GM12878 (cell line): ENCODE measurements around the gene KIAA0319L. TPM values are rescaled to one million over a fixed set of nuclear protein-coding genes. Genes with fewer than 3 reads are reported as not detected.
A peak's percentile ranks its signal among the peaks of the same experiment; 100 is the strongest.

ENCODE experiments used
- ATAC-seq: fragments of 200-7000 bp; cut with Tn5 transposase; 3 replicates; pipeline ENCODE4 v1.9.1; 2020; ENCODE audit warnings: mild to moderate bottlenecking, moderate library complexity
- BruUV-seq: library from RNA; stranded (reverse); fragments of 400-500 nt; replicated peaks from 2 replicates; lab custom pipeline; 2021; lab: Mats Ljungman, UMichigan
- CTCF ChIA-PET: fragments of 300-600 bp; sonication (Branson Sonifier 250); formaldehyde crosslinking; extraction: SDS; loops from one replicate; lab custom pipeline; 2021; ENCODE audit warnings: inconsistent platforms; lab: Yijun Ruan, JAX
- POLR2A ChIA-PET: fragments of 350-600 bp; formaldehyde crosslinking; extraction: SDS; loops from one replicate; lab custom pipeline; 2021; ENCODE audit warnings: inconsistent platforms; lab: Charles Lee
- RAD21 ChIA-PET: fragments of 300-600 bp; sonication (Branson Sonifier 250); formaldehyde crosslinking; loops from one replicate; lab custom pipeline; 2023; ENCODE audit warnings: antibody characterized with exemption; ENCODE audit not compliant: unreplicated experiment; lab: Charles Lee
- SMC1A ChIA-PET: fragments of 300-600 bp; sonication (Branson Sonifier 250); formaldehyde crosslinking; loops from one replicate; lab custom pipeline; 2023; ENCODE audit not compliant: unreplicated experiment, uncharacterized antibody; lab: Charles Lee
- DNase-seq: peaks from one replicate; pipeline ENCODE4 v3.0.0-alpha.2; 2011; ENCODE audit warnings: low read depth, low spot score
- FAIRE-seq: peaks from 3 replicates; lab custom pipeline; 2011; peaks lifted over from hg19 to GRCh38; lab: Jason Lieb, UNC
- H2AFZ ChIP-seq: 2 replicates; pipeline ENCODE4 v1.6.0; 2011; ENCODE audit warnings: low read depth, low read length, control low read depth; ENCODE audit not compliant: control insufficient read depth
- H3K27ac ChIP-seq: 2 replicates; pipeline ENCODE4 v1.5.1; 2011; ENCODE audit warnings: control low read depth; ENCODE audit not compliant: control insufficient read depth, insufficient read depth
- H3K27me3 ChIP-seq, 2 experiments: replicated peaks in 1 of 2; 2 replicates each; pipeline versions ENCODE4 v1.6.0 to v1.6.1; 2011; ENCODE audit warnings: low read length in 1 of 2; ENCODE audit not compliant: control insufficient read depth in 2 of 2, insufficient read depth in 2 of 2
- H3K36me3 ChIP-seq, 2 experiments: 2 replicates each; pipeline ENCODE4 v1.5.1; 2011; ENCODE audit warnings: low read length in 1 of 2; ENCODE audit not compliant: control insufficient read depth in 2 of 2, insufficient read depth in 2 of 2
- H3K4me1 ChIP-seq: 2 replicates; pipeline ENCODE4 v1.6.1; 2011; ENCODE audit warnings: mild to moderate bottlenecking, low read length, moderate library complexity, mixed read lengths; ENCODE audit not compliant: control insufficient read depth, insufficient read depth
- H3K4me2 ChIP-seq: 2 replicates; pipeline ENCODE4 v1.6.0; 2011; ENCODE audit warnings: control low read depth; ENCODE audit not compliant: control insufficient read depth, insufficient read depth
- H3K4me3 ChIP-seq: fragments of 200-600 bp; sonication (generic); 2 replicates; pipeline ENCODE4 v1.5.1; 2016
- H3K79me2 ChIP-seq: 2 replicates; pipeline ENCODE4 v1.6.0; 2011; ENCODE audit warnings: low read length; ENCODE audit not compliant: control insufficient read depth, insufficient read depth
- H3K9ac ChIP-seq: 2 replicates; pipeline ENCODE4 v1.8.0; 2011; ENCODE audit warnings: low read length, control low read depth, mixed read lengths; ENCODE audit not compliant: control insufficient read depth, insufficient read depth
- H3K9me3 ChIP-seq: replicated peaks from 3 replicates; pipeline ENCODE4 v1.5.1; 2011; ENCODE audit warnings: mild to moderate bottlenecking, low read length; ENCODE audit not compliant: control insufficient read depth, insufficient read depth
- H4K20me1 ChIP-seq: 2 replicates; pipeline ENCODE4 v1.6.0; 2011; ENCODE audit not compliant: control insufficient read depth, insufficient read depth
- ATF7 ChIP-seq: fragments of 450-650 bp; IDR thresholded peaks from 2 replicates; pipeline ENCODE4 v1.6.1; 2016; ENCODE audit warnings: low read depth, mild to moderate bottlenecking
- BCL11A ChIP-seq: IDR thresholded peaks from 2 replicates; pipeline ENCODE4 v1.6.1; 2011; ENCODE audit warnings: low read depth, low read length
- CEBPB ChIP-seq, 2 experiments: fragments of 150-350 bp in 1 of 2; IDR thresholded peaks; 2 replicates each; pipeline ENCODE4 v1.6.1; 2012 to 2014; ENCODE audit warnings: low read depth in 2 of 2, low read length in 2 of 2, borderline replicate concordance in 1 of 2, inconsistent platforms in 1 of 2
- CTCF ChIP-seq, 3 experiments: IDR thresholded peaks in 2 of 3; conservative IDR thresholded peaks in 1 of 3; 2 replicates each; pipeline ENCODE4 v1.5.1; 2011; ENCODE audit warnings: low read depth in 3 of 3, low read length in 3 of 3, mild to moderate bottlenecking in 3 of 3, control low read depth in 2 of 3, moderate library complexity in 2 of 3, inconsistent platforms in 1 of 3, mixed read lengths in 1 of 3; ENCODE audit not compliant: control insufficient read depth in 2 of 3, insufficient read depth in 1 of 3; ENCODE audit errors: extremely low read depth in 1 of 3
- GATAD2B ChIP-seq: fragments of 450-650 bp; conservative IDR thresholded peaks from 2 replicates; pipeline ENCODE4 v1.6.1; 2017; ENCODE audit warnings: low read depth, mild to moderate bottlenecking, moderate library complexity
- HDAC2 ChIP-seq: fragments of 200-600 bp; sonication (generic); IDR thresholded peaks from 2 replicates; pipeline ENCODE4 v1.6.1; 2017
- MTA2 ChIP-seq: fragments of 450-650 bp; IDR thresholded peaks from 2 replicates; pipeline ENCODE4 v1.6.1; 2016; ENCODE audit warnings: low read depth, mild to moderate bottlenecking, moderate library complexity
- NBN ChIP-seq: fragments of 450-650 bp; IDR thresholded peaks from 2 replicates; pipeline ENCODE4 v1.6.1; 2016
- NFYB ChIP-seq: IDR thresholded peaks from 2 replicates; pipeline ENCODE4 v1.6.1; 2011; ENCODE audit warnings: low read depth, mild to moderate bottlenecking, low read length, improper control_type of control experiment, moderate library complexity; ENCODE audit not compliant: insufficient read depth
- PAX8 ChIP-seq: fragments of 450-650 bp; IDR thresholded peaks from 2 replicates; pipeline ENCODE4 v1.6.1; 2017; ENCODE audit warnings: mild to moderate bottlenecking, moderate library complexity
- POLR2AphosphoS5 ChIP-seq: IDR thresholded peaks from 2 replicates; pipeline ENCODE4 v1.6.1; 2011; ENCODE audit warnings: mild to moderate bottlenecking, low read length, inconsistent platforms
- RAD21 ChIP-seq: IDR thresholded peaks from 2 replicates; pipeline ENCODE4 v1.6.1; 2011; ENCODE audit warnings: mild to moderate bottlenecking, low read depth, low read length, moderate library complexity; ENCODE audit not compliant: insufficient read depth
- RUNX3 ChIP-seq: IDR thresholded peaks from 2 replicates; pipeline ENCODE4 v1.6.1; 2012; ENCODE audit warnings: low read length, inconsistent platforms
- ZBTB40 ChIP-seq: fragments of 450-650 bp; IDR thresholded peaks from 2 replicates; pipeline ENCODE4 v1.6.1; 2016; ENCODE audit warnings: mild to moderate bottlenecking, moderate library complexity, borderline replicate concordance
- ZNF24 ChIP-seq: fragments of 450-650 bp; IDR thresholded peaks from 2 replicates; pipeline ENCODE4 v1.6.1; 2017; ENCODE audit warnings: antibody characterized with exemption, mild to moderate bottlenecking
- ZSCAN29 ChIP-seq: fragments of 450-650 bp; IDR thresholded peaks from 2 replicates; pipeline ENCODE4 v1.6.1; 2017; ENCODE audit warnings: mild to moderate bottlenecking, moderate library complexity
- WGBS: methylation state at CpG from one replicate; pipeline ENCODE4 v1.1.6; 2016; ENCODE audit warnings: low lambda C conversion rate; ENCODE audit not compliant: insufficient replicate concordance, insufficient coverage; ENCODE audit errors: missing lambda C conversion rate; 5-methylcytosine and 5-hydroxymethylcytosine counted together
- in situ Hi-C: fragments of 300-500 bp; cut with MboI; formaldehyde crosslinking; loops from 9 replicates; pipeline ENCODE4 v1.14.3; 2018; ENCODE audit warnings: mixed read lengths
- intact Hi-C: fragments of 100-400 bp; cut with micrococcal nuclease; formaldehyde crosslinking; loops from one replicate; pipeline ENCODE4 v1.14.2; 2022; ENCODE audit not compliant: unreplicated experiment
- polyA plus RNA-seq, 11 experiments: library from polyadenylated mRNA; depleted of rRNA in 4 of 11; unstranded in 6 of 11; stranded (reverse) in 5 of 11; fragments of >200 nt; fragmentation: Nextera tagmentation in 4 of 11; fragmentation: Illumina TruSeq in 1 of 11; extraction: Ambion mirVana in 4 of 11; extraction: Trizol in 1 of 11; gene quantifications; 1 replicate in 1 of 11; 2 replicates in 10 of 11; pipeline versions ENCODE4 v1.2.1 to v1.2.3, GENCODE V29; 2011 to 2016; ENCODE audit warnings: inconsistent platforms in 2 of 11, missing spikeins in 2 of 11, low read depth in 1 of 11
- total RNA-seq, 4 experiments: library from RNA; depleted of rRNA in 3 of 4; stranded (reverse); fragments of >200 nt in 3 of 4; fragmentation: Illumina TruSeq in 1 of 4; extraction: Trizol in 1 of 4; gene quantifications; 2 replicates each; pipeline versions ENCODE4 v1.2.1 to v1.2.3, GENCODE V29; 2013 to 2021

The KIAA0319L gene
- total and polyA plus RNA-seq, 10 of the 15 experiments (the other 5 are each of a cell fraction or from before 2014, with no cell fraction given): 2.6 to 57.8 (median 25.4) TPM

DNA sequence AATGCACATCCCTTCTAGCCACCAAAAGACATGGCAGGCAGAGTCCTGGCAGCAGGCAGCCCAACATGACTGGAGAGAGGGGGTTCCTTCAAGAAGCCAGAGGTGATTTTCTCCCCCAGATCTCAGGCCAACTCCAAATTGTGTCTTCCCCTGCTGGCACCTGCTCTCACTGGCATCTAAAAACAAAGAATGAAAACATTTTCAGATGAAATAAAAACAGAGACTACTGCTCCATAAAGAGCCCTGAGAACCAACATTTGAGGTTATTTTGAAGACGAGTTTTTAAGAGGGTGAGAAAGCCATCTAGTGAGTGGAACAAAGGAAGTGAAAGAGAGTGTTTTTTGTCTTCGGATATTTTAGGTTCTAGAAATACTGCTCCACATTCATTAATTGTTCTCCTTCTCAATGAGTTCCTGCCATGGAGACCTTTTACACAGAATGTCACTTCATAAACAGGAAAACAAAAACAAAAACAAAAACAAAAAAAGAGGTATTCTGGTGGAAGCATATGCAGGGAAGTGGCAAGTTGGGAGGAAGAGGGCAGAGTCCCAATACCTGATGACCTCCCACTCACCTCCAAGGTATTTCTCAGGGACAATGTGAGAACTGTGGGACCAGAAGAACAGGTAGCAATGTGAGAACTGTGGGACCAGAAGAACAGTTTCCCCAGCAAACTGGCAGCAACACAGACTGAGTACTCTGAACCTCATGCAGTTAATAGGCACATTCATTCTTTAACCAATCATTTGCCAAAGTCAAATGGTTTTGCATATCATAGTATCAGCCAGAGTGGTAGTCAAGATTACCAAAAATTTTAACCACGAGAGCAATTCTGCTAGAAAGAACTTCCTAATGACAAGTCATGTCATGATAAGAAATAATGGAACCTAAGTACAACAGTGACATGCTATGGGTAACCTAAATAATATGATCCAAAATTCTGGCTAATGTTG, 50.0 kb downstream of the KIAA0319L start:
- no peaks in the 10 kb centered on the region for H3K36me3 ChIP-seq
- RAD21 ChIA-PET: interaction anchor here (0.9 to 3.5 kb wide), 6 partner anchors 15 to 58 kb away, joined by 3 to 67 read pairs (median 3); no protein-coding TSS in a partner anchor
- peaks cover 40% of the 10 kb centered on the region for H3K4me1 ChIP-seq
- peak overlapping the region; percentile 68; the same call in 1 of the 2 replicates for H3K4me3 ChIP-seq
- no peaks in the 10 kb centered on the region for H3K27me3 ChIP-seq
- WGBS: 2% methylated on average over 3 of the region's 3 CpGs
- H3K4me2 ChIP-seq: peak overlapping the region; percentile 94
- peak overlapping the region; percentile 67 for H2AFZ ChIP-seq
- POLR2A ChIA-PET: interaction anchor here (0.6 to 3.8 kb wide), 7 partner anchors 22 to 220 kb away, joined by 3 to 65 read pairs (median 4); partner anchors contain the start of genes KIAA0319L and NCDN
- FAIRE-seq (peak; percentile 70), ATAC-seq (peak; percentile 60), DNase-seq (peak; percentile 76)
- peak overlapping the region; percentile 70 for H3K9ac ChIP-seq
- H4K20me1 ChIP-seq: no peaks in the 10 kb centered on the region
- intact Hi-C loops: loop anchor here (1.0 to 2.0 kb wide), 2 partner anchors 32 to 56 kb away; no protein-coding TSS in a partner anchor
- BruUV-seq: no TSS peak
- SMC1A ChIA-PET: interaction anchor here (0.8 to 6.4 kb wide), 17 partner anchors 8 to 428 kb away, joined by 3 to 84 read pairs (median 6); partner anchors contain the start of gene ZMYM1
- H3K27ac ChIP-seq: peak overlapping the region; percentile 94
- in situ Hi-C loops: no loop called here
- CTCF ChIA-PET: interaction anchor here (0.6 to 3.1 kb wide), 11 partner anchors 8 to 305 kb away, joined by 3 to 44 read pairs (median 4); no protein-coding TSS in a partner anchor
- H3K79me2 ChIP-seq: peaks cover 27% of the 10 kb centered on the region
- H3K9me3 ChIP-seq: peaks cover 1% of the 10 kb centered on the region
- TF ChIP-seq ZBTB40: no peak
- peak; percentile 85 for TF ChIP-seq NBN
- 0 out of 6 replicates have a peak, but pooled peaks of 1 of the 3 experiments have one; percentile 0 for TF ChIP-seq CTCF (IDR thresholded peaks at IDR 0.05 in 2 of 3, conservative IDR thresholded peaks at IDR 0.05 in 1 of 3; ENCODE audit: control insufficient read depth in 2 of 3, extremely low read depth in 1 of 3, insufficient read depth in 1 of 3, low read depth in 3 of 3, low read length in 3 of 3)
- TF ChIP-seq CEBPB (IDR thresholded peaks at IDR 0.05; ENCODE audit: borderline replicate concordance in 1 of 2, low read depth in 2 of 2, low read length in 2 of 2): no peak
- peak; percentile 48; the same call in 1 of the 2 replicates for TF ChIP-seq ZSCAN29
- peak; percentile 53 for TF ChIP-seq RUNX3
- TF ChIP-seq RAD21: peak; percentile 21; the same call in 1 of the 2 replicates
- 0 out of 2 replicates have a peak, but pooled peaks have one; percentile 23 for TF ChIP-seq NFYB
- no peak for TF ChIP-seq HDAC2
- no peak; the same call in 1 of the 2 replicates for TF ChIP-seq POLR2AphosphoS5
- TF ChIP-seq ATF7: no peak; the same call in 1 of the 2 replicates
- 0 out of 2 replicates have a peak, but pooled peaks have one; percentile 52 for TF ChIP-seq MTA2
- TF ChIP-seq PAX8: no peak
- TF ChIP-seq BCL11A: no peak
- 0 out of 2 replicates have a peak, but pooled peaks have one; percentile 13 for TF ChIP-seq GATAD2B
- TF ChIP-seq ZNF24: peak; percentile 75
